Loucy (cell line): Measurements from ENCODE around the gene CLEC2A.

ENCODE experiments used
- H2AFZ ChIP-seq: fragments of 200-600 bp; sonication (generic); 2 replicates; pipeline ENCODE4 v1.6.0; 2016; ENCODE audit warnings: antibody characterized with exemption, mild to moderate bottlenecking, low read length, moderate library complexity
- H3F3A ChIP-seq: fragments of 200-600 bp; 2 replicates; pipeline ENCODE4 v1.6.0; 2016; ENCODE audit warnings: antibody characterized with exemption, low read depth, mild to moderate bottlenecking
- H3K27me3 ChIP-seq: fragments of 200-600 bp; sonication (generic); 2 replicates; pipeline ENCODE4 v1.6.1; 2014; ENCODE audit warnings: low read length, mild to moderate bottlenecking; ENCODE audit not compliant: insufficient read depth, poor library complexity, severe bottlenecking
- H3K36me3 ChIP-seq: fragments of 200-600 bp; sonication (generic); 2 replicates; pipeline ENCODE4 v1.6.1; 2016; ENCODE audit warnings: low read length; ENCODE audit not compliant: insufficient read depth
- H3K4me1 ChIP-seq: fragments of 200-600 bp; sonication (generic); 2 replicates; pipeline ENCODE4 v1.5.1; 2014; ENCODE audit warnings: low read length, mild to moderate bottlenecking; ENCODE audit not compliant: insufficient read depth, poor library complexity, severe bottlenecking
- H3K4me2 ChIP-seq: fragments of 200-600 bp; sonication (generic); 2 replicates; pipeline ENCODE4 v1.6.0; 2014; ENCODE audit warnings: antibody characterized with exemption, low read length, low read depth, mild to moderate bottlenecking; ENCODE audit not compliant: poor library complexity, severe bottlenecking
- H3K4me3 ChIP-seq: fragments of 200-600 bp; sonication (generic); 2 replicates; pipeline ENCODE4 v1.5.1; 2014; ENCODE audit warnings: low read length, mild to moderate bottlenecking, mixed read lengths; ENCODE audit not compliant: poor library complexity, severe bottlenecking
- H3K79me2 ChIP-seq: fragments of 200-600 bp; sonication (generic); 2 replicates; pipeline ENCODE4 v1.6.1; 2014; ENCODE audit warnings: low read length; ENCODE audit not compliant: insufficient read depth
- H3K9ac ChIP-seq: fragments of 200-600 bp; sonication (generic); 2 replicates; pipeline ENCODE4 v1.6.0; 2014; ENCODE audit warnings: mild to moderate bottlenecking, low read depth, low read length, moderate library complexity; ENCODE audit not compliant: poor library complexity, severe bottlenecking
- H3K9me2 ChIP-seq: fragments of 200-600 bp; sonication (generic); replicated peaks from 2 replicates; pipeline ENCODE4 v1.6.1; 2016; ENCODE audit warnings: low read depth, low read length, mixed read lengths
- H3K9me3 ChIP-seq: fragments of 200-600 bp; sonication (generic); 2 replicates; pipeline ENCODE4 v1.6.1; 2014; ENCODE audit warnings: mild to moderate bottlenecking, antibody characterized with exemption, low read length, low read depth; ENCODE audit not compliant: insufficient read depth
- H4K20me1 ChIP-seq: fragments of 200-600 bp; sonication (generic); 2 replicates; pipeline ENCODE4 v1.6.0; 2014; ENCODE audit warnings: antibody characterized with exemption, low read length, mild to moderate bottlenecking; ENCODE audit not compliant: insufficient read depth, poor library complexity, severe bottlenecking
- EZH2phosphoT487 ChIP-seq: fragments of 200-600 bp; IDR thresholded peaks from 2 replicates; pipeline ENCODE4 v1.6.1; 2018; ENCODE audit warnings: antibody characterized with exemption, mild to moderate bottlenecking, moderate library complexity, borderline replicate concordance
- TF ChIP-seq, protein P1 (sequence below): fragments of 200-600 bp; sonication (generic); conservative IDR thresholded peaks from 2 replicates; pipeline ENCODE4 v1.5.1; 2014; ENCODE audit warnings: mild to moderate bottlenecking, antibody characterized with exemption, low read length

CLEC2A gene

DNA sequence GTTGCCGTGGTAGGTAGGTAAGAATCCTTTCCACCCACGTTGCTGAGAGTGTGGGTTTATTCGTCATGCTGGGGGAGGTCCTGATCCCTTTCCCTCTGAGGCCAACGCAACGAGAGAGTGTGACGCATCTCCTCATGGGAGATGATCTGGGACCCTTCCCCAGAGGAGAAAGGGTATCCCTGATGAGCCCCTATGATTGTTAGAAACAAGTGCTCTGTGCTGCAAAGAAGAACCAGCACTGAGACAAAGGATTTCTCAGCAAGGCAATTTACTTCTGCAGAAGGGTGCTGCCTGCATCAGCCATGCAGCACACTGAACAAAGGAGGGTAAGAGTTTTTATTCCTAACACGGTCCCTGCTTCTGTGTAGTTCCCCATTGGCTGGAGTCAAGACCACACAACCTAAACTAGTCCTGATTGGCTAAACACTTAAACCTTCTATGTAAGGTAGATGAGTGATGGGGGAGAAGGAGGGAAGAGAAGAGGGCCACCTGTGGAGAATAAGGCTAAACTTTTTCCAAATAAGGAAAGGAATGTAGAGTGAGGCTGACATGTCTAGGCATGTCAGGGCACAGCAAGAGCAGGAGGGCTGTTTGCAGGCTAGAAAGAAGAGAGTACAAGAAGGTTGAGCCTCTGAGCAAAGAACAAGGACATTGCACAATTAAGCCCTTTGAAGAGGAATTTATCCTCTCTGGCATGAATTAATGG is 21.3 kb downstream of the CLEC2A start:
- Histone ChIP-seq H3K4me1 (peaks cover 18% of the 10 kb centered on the region), H4K20me1 (no peaks in the 10 kb centered on the region), H2AFZ (no peak overlapping the region), H3K27me3 (no peaks in the 10 kb centered on the region), H3K9me2 (no peaks in the 10 kb centered on the region), H3K36me3 (no peaks in the 10 kb centered on the region), H3F3A (no peaks in the 10 kb centered on the region), H3K9me3 (no peaks in the 10 kb centered on the region; the same call in 1 of the 2 replicates), H3K4me3 (peak overlapping the region; percentile 56), H3K4me2 (no peak overlapping the region), H3K9ac (peak overlapping the region; percentile 71), H3K79me2 (peaks cover 15% of the 10 kb centered on the region)
- TF ChIP-seq, protein P1, sequence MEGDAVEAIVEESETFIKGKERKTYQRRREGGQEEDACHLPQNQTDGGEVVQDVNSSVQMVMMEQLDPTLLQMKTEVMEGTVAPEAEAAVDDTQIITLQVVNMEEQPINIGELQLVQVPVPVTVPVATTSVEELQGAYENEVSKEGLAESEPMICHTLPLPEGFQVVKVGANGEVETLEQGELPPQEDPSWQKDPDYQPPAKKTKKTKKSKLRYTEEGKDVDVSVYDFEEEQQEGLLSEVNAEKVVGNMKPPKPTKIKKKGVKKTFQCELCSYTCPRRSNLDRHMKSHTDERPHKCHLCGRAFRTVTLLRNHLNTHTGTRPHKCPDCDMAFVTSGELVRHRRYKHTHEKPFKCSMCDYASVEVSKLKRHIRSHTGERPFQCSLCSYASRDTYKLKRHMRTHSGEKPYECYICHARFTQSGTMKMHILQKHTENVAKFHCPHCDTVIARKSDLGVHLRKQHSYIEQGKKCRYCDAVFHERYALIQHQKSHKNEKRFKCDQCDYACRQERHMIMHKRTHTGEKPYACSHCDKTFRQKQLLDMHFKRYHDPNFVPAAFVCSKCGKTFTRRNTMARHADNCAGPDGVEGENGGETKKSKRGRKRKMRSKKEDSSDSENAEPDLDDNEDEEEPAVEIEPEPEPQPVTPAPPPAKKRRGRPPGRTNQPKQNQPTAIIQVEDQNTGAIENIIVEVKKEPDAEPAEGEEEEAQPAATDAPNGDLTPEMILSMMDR = no peak
- no peak for TF ChIP-seq EZH2phosphoT487

DNA sequence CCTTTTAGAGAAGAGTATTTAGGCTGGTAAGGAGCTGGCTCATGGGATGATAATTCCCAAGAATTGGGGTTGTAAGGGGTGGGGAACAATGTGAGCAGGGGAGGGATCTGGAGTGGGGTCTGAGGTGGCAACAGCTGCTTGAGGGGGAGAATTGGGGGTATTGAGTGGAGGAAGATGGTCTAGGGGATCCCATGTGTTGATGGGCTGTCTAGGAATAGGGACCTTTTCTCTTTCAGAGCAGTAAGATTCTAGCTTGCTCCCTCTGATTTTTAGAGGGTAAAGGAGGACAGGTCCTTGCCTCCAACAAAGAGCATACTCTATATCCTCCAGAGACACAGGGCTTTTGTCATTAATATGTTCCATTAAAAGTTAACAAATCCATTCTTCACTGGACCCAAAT is 22.4 kb downstream of the CLEC2A start:
- peak overlapping the region; percentile 71 for H3K9ac ChIP-seq

DNA sequence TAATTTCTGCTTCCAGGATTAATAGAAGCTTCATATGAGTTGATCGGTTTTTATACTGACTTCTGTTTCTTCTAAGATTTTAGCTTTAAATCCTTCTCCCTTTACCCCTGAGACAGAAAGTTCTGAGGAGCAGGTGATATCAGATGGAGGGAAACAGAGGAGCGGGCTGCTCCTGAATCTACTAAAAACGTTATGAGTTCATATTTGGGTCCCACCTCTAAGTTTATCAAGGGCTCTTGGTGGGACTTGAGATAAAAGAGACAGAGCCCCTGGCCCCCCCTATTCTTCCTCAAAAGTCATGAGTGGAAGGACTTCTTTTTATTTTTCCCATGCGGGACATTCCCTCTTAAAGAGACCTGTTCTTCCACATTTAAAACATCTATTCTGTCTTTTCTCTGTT is 23.8 kb downstream of the CLEC2A start:
- Histone ChIP-seq H3K79me2 (peaks cover 15% of the 10 kb centered on the region), H3K9me3 (no peaks in the 10 kb centered on the region; the same call in 1 of the 2 replicates), H2AFZ (no peak overlapping the region), H3K27me3 (no peaks in the 10 kb centered on the region), H3K4me1 (peaks cover 18% of the 10 kb centered on the region), H3K9ac (peak overlapping the region; percentile 71), H3K4me3 (no peak overlapping the region), H3K36me3 (no peaks in the 10 kb centered on the region), H3K9me2 (no peaks in the 10 kb centered on the region), H3K4me2 (peak overlapping the region; percentile 34), H3F3A (no peaks in the 10 kb centered on the region), H4K20me1 (no peaks in the 10 kb centered on the region)
- TF ChIP-seq, protein P1 = no peak
- TF ChIP-seq EZH2phosphoT487 = no peak

More for the DNA sequence above, 22.4 kb downstream of the CLEC2A start:
- H2AFZ ChIP-seq = no peak overlapping the region
- H4K20me1 ChIP-seq = no peaks in the 10 kb centered on the region
- H3K4me1 ChIP-seq = peaks cover 18% of the 10 kb centered on the region
- peaks cover 15% of the 10 kb centered on the region for H3K79me2 ChIP-seq
- H3K9me2 ChIP-seq = no peaks in the 10 kb centered on the region
- no peaks in the 10 kb centered on the region for H3K27me3 ChIP-seq
- no peaks in the 10 kb centered on the region; the same call in 1 of the 2 replicates for H3K9me3 ChIP-seq
- no peaks in the 10 kb centered on the region for H3K36me3 ChIP-seq
- no peak for TF ChIP-seq EZH2phosphoT487
- TF ChIP-seq, protein P1 = no peak
- H3F3A ChIP-seq = no peaks in the 10 kb centered on the region
- H3K4me3 ChIP-seq = peak overlapping the region; percentile 56
- H3K4me2 ChIP-seq = peak overlapping the region; percentile 34
